Endodermal cell (in vitro differentiated cells): ENCODE results near the gene NELFA. TPM values are rescaled to one million over a fixed set of nuclear protein-coding genes. Genes with fewer than 3 reads are reported as not detected.

ENCODE experiments used
- DNase-seq: peaks from one replicate; pipeline ENCODE4 v3.0.0-alpha.2; 2017
- H3K27ac ChIP-seq: 2 replicates; pipeline ENCODE4 v1.5.1; 2013; ENCODE audit warnings: mild to moderate bottlenecking, low read depth, low read length, moderate library complexity
- H3K27me3 ChIP-seq: 2 replicates; pipeline ENCODE4 v1.6.1; 2013; ENCODE audit warnings: mild to moderate bottlenecking, low read length, moderate library complexity; ENCODE audit not compliant: insufficient read depth, control insufficient read depth, poor library complexity, severe bottlenecking
- H3K36me3 ChIP-seq: 2 replicates; pipeline ENCODE4 v1.7.0; 2013; ENCODE audit warnings: mild to moderate bottlenecking, low read length, moderate library complexity; ENCODE audit not compliant: control insufficient read depth, insufficient read depth
- H3K4me1 ChIP-seq: one replicate; pipeline ENCODE4 v1.7.0; 2013; ENCODE audit warnings: low read length; ENCODE audit not compliant: control insufficient read depth, insufficient read depth
- H3K4me3 ChIP-seq: 2 replicates; pipeline ENCODE4 v1.5.1; 2013; ENCODE audit warnings: mild to moderate bottlenecking, low read length, moderate library complexity
- H3K9ac ChIP-seq: 2 replicates; pipeline ENCODE4 v1.6.1; 2013; ENCODE audit warnings: mild to moderate bottlenecking, low read length, moderate library complexity; ENCODE audit not compliant: poor library complexity, severe bottlenecking; ENCODE audit errors: extremely low read depth
- H3K9me3 ChIP-seq: 2 replicates; pipeline ENCODE4 v1.6.1; 2013; ENCODE audit warnings: mild to moderate bottlenecking, low read length, moderate library complexity; ENCODE audit not compliant: control insufficient read depth
- H3K27ac Mint-ChIP-seq: 2 replicates; pipeline ENCODE4 v1.8.0; 2020; ENCODE audit warnings: mixed read lengths
- H3K27me3 Mint-ChIP-seq: 2 replicates; pipeline ENCODE4 v1.8.0; 2021; ENCODE audit warnings: mild to moderate bottlenecking, mixed read lengths; ENCODE audit not compliant: insufficient read depth
- H3K36me3 Mint-ChIP-seq: 2 replicates; pipeline ENCODE4 v1.8.0; 2020; ENCODE audit warnings: low read depth, mixed read lengths
- H3K4me1 Mint-ChIP-seq: 2 replicates; pipeline ENCODE4 v1.8.0; 2020; ENCODE audit warnings: mixed read lengths
- H3K4me3 Mint-ChIP-seq: 2 replicates; pipeline ENCODE4 v1.8.0; 2020; ENCODE audit warnings: mild to moderate bottlenecking, moderate library complexity, mixed read lengths
- H3K9me3 Mint-ChIP-seq: 2 replicates; pipeline ENCODE4 v1.8.0; 2020; ENCODE audit warnings: mild to moderate bottlenecking, mixed read lengths
- CTCF ChIP-seq: fragments of 200-600 bp; sonication (generic); conservative IDR thresholded peaks from 2 replicates; pipeline ENCODE4 v1.5.0; 2021; ENCODE audit warnings: antibody characterized with exemption, mild to moderate bottlenecking
- WGBS, 2 experiments: methylation state at CpG; one replicate each; pipeline versions ENCODE4 v1.1.5 to v1.1.7; 2013; ENCODE audit warnings: missing lambda C conversion rate in 2 of 2, mixed read lengths in 1 of 2; ENCODE audit not compliant: insufficient coverage in 1 of 2, insufficient read length in 1 of 2; 5-methylcytosine and 5-hydroxymethylcytosine counted together
- total RNA-seq, 2 donors: library from RNA; stranded (reverse); fragmentation: NEBNext Ultra II Directional in 1 of 2; extraction: Animal tissue kit (Norgen Biotek cat#: 25700) in 1 of 2; gene quantifications; 2 replicates in 1 of 2; 3 replicates in 1 of 2; pipeline ENCODE4 v1.2.1, GENCODE V29; 2021

NELFA gene
- total RNA-seq, 2 donors from 2014 or later, result 54.8 to 60.1 TPM

- no peak overlapping the region for H3K4me3 Mint-ChIP-seq
These were observed 28.2 kb downstream of the NELFA start for GRCh38 chr4:1980561-1981041.

GRCh38 chr4:1979477-1980196 is 29.1 kb downstream of the NELFA start:
- Mint-ChIP-seq H3K4me1 (no peaks in the 10 kb centered on the region), H3K9me3 (no peaks in the 10 kb centered on the region), H3K27me3 (no peaks in the 10 kb centered on the region), H3K4me3 (no peak overlapping the region), H3K27ac (peak overlapping the region; percentile 63), H3K36me3 (peaks cover 67% of the 10 kb centered on the region)
- no peaks in the 10 kb centered on the region for H3K9me3 ChIP-seq
- no peaks in the 10 kb centered on the region for H3K27me3 ChIP-seq
- no peak for DNase-seq
- no peaks in the 10 kb centered on the region for H3K4me1 ChIP-seq
- no peak overlapping the region for H3K9ac ChIP-seq
- H3K27ac ChIP-seq, result no peak overlapping the region
- 97 to 98% methylated on average over 15 to 22 of the region's 22 CpGs for whole genome bisulfite sequencing, 2 experiments
- no peak for TF ChIP-seq CTCF
- H3K36me3 ChIP-seq, result peaks cover 76% of the 10 kb centered on the region
- H3K4me3 ChIP-seq, result no peak overlapping the region

More at GRCh38 chr4:1980561-1981041, 28.2 kb downstream of the NELFA start:
- Mint-ChIP-seq H3K27me3 (no peaks in the 10 kb centered on the region), H3K27ac (no peak overlapping the region), H3K4me1 (no peaks in the 10 kb centered on the region), H3K9me3 (no peaks in the 10 kb centered on the region), H3K36me3 (peaks cover 57% of the 10 kb centered on the region)
- Histone ChIP-seq H3K27me3 (no peaks in the 10 kb centered on the region), H3K9ac (no peak overlapping the region), H3K4me3 (no peak overlapping the region), H3K27ac (no peak overlapping the region), H3K4me1 (no peaks in the 10 kb centered on the region), H3K36me3 (peaks cover 70% of the 10 kb centered on the region), H3K9me3 (no peaks in the 10 kb centered on the region)
- 93 to 97% methylated on average over 13 to 16 of the region's 16 CpGs for WGBS, 2 experiments
- no peak for DNase-seq
- no peak for TF ChIP-seq CTCF

GRCh38 chr4:1978741-1979476 is 29.9 kb downstream of the NELFA start:
- H3K4me3 Mint-ChIP-seq, result no peak overlapping the region
- Histone ChIP-seq H3K4me3 (no peak overlapping the region), H3K9me3 (no peaks in the 10 kb centered on the region), H3K36me3 (peaks cover 82% of the 10 kb centered on the region), H3K9ac (no peak overlapping the region), H3K27me3 (no peaks in the 10 kb centered on the region), H3K27ac (peak overlapping the region; percentile 36), H3K4me1 (no peaks in the 10 kb centered on the region)
- H3K27ac Mint-ChIP-seq, result no peak overlapping the region
- no peaks in the 10 kb centered on the region for H3K4me1 Mint-ChIP-seq
- 96 to 98% methylated on average over 27 to 45 of the region's 45 CpGs for WGBS, 2 experiments
- H3K27me3 Mint-ChIP-seq, result no peaks in the 10 kb centered on the region
- TF ChIP-seq CTCF, result no peak
- no peak for DNase-seq
- peaks cover 71% of the 10 kb centered on the region for H3K36me3 Mint-ChIP-seq
- H3K9me3 Mint-ChIP-seq, result no peaks in the 10 kb centered on the region
